Measurements from ENCODE around the gene NXPH1.

Gene NXPH1

DNA sequence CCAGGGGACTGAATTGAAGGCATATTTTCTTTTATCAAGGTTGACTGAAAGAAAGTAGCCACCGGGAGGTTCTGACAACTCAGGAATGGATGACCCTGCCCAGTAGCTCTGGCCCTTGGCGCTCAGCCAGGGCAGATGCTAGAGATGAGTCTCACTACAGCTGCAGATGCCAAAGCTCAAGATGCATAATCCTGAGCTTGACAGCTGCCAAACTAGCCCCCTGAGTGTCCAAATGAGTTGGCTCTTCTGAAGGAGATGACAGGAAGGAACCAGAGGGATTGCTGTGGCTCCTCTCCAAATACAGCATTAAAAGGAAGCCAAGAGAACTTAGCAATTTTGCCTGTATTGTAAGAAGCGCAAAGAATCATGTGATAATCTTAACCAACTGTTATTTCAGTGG lies 78.4 kb downstream of the NXPH1 start:
- H3K9me3 ChIP-seq (ENCODE audit: control insufficient read depth, low read length), result no peaks in the 10 kb centered on the region
- no peak overlapping the region for H3K9ac ChIP-seq
- no peaks in the 10 kb centered on the region for H3K4me1 ChIP-seq
- H3K4me2 ChIP-seq (ENCODE audit: low read length), result no peak overlapping the region
- TF ChIP-seq, protein P1, sequence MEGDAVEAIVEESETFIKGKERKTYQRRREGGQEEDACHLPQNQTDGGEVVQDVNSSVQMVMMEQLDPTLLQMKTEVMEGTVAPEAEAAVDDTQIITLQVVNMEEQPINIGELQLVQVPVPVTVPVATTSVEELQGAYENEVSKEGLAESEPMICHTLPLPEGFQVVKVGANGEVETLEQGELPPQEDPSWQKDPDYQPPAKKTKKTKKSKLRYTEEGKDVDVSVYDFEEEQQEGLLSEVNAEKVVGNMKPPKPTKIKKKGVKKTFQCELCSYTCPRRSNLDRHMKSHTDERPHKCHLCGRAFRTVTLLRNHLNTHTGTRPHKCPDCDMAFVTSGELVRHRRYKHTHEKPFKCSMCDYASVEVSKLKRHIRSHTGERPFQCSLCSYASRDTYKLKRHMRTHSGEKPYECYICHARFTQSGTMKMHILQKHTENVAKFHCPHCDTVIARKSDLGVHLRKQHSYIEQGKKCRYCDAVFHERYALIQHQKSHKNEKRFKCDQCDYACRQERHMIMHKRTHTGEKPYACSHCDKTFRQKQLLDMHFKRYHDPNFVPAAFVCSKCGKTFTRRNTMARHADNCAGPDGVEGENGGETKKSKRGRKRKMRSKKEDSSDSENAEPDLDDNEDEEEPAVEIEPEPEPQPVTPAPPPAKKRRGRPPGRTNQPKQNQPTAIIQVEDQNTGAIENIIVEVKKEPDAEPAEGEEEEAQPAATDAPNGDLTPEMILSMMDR (IDR thresholded peaks at IDR 0.05), result no peak
- H3K36me3 ChIP-seq (ENCODE audit: control insufficient read depth, insufficient read depth, low read length), result no peaks in the 10 kb centered on the region
- no peak overlapping the region for H2AFZ ChIP-seq
- no peaks in the 10 kb centered on the region for H3K79me2 ChIP-seq
- H3K4me3 ChIP-seq (ENCODE audit: low read depth, low read length), result no peak overlapping the region
- no peak overlapping the region for H3K27ac ChIP-seq
- H3K27me3 ChIP-seq (ENCODE audit: control insufficient read depth, insufficient read depth, low read length), result no peaks in the 10 kb centered on the region

GRCh38 chr7:8514781-8515519 lies 81.5 kb downstream of the NXPH1 start:
- TF ChIP-seq, protein P1 (IDR thresholded peaks at IDR 0.05), result no peak

DNA sequence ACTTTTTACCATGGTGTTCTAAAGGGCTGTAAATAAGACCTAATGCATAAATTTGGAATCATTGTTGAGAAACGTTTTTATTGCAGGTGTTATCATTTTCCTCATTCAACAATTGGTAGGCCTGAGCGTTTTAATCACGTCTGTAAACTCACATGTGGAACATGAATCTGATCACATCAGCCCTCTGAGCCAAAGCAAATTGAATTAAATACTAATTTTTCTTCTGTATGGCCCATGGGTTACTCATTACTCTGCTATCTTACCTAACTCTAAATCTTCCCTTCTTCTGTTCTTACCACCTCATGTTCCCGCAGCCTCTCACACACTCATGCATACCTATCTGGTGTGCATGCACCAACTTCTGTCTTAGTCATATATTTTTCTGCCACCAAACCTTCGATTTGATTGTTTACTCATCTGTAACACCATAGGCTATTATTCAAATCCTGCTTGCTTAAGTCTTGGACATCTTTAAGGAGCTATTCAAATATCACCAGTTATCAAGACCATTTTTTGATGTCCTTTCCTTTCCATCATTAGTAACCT lies 82.3 kb downstream of the NXPH1 start:
- H3K27ac ChIP-seq, result no peak overlapping the region

More at GRCh38 chr7:8514781-8515519, 81.5 kb downstream of the NXPH1 start:
- H2AFZ ChIP-seq, result no peak overlapping the region
- H3K27ac ChIP-seq, result no peak overlapping the region
- H3K9me3 ChIP-seq (ENCODE audit: control insufficient read depth, low read length), result no peaks in the 10 kb centered on the region
- H3K4me1 ChIP-seq, result no peaks in the 10 kb centered on the region
- H3K4me3 ChIP-seq (ENCODE audit: low read depth, low read length), result no peak overlapping the region
- no peak overlapping the region for H3K9ac ChIP-seq
- H3K4me2 ChIP-seq (ENCODE audit: low read length), result no peak overlapping the region
- H3K27me3 ChIP-seq (ENCODE audit: control insufficient read depth, insufficient read depth, low read length), result no peaks in the 10 kb centered on the region
- no peaks in the 10 kb centered on the region for H3K36me3 ChIP-seq (ENCODE audit: control insufficient read depth, insufficient read depth, low read length)
- no peaks in the 10 kb centered on the region for H3K79me2 ChIP-seq

GRCh38 chr7:8516976-8517375 lies 83.6 kb downstream of the NXPH1 start:
- TF ChIP-seq, protein P1 (IDR thresholded peaks at IDR 0.05), result no peak
- Histone ChIP-seq H3K4me3 (ENCODE audit: low read depth, low read length) (no peak overlapping the region), H3K4me2 (ENCODE audit: low read length) (no peak overlapping the region), H2AFZ (no peak overlapping the region), H3K9me3 (ENCODE audit: control insufficient read depth, low read length) (no peaks in the 10 kb centered on the region), H3K79me2 (no peaks in the 10 kb centered on the region), H3K9ac (no peak overlapping the region), H3K27ac (no peak overlapping the region), H3K27me3 (ENCODE audit: control insufficient read depth, insufficient read depth, low read length) (no peaks in the 10 kb centered on the region), H3K36me3 (ENCODE audit: control insufficient read depth, insufficient read depth, low read length) (no peaks in the 10 kb centered on the region), H3K4me1 (no peaks in the 10 kb centered on the region)

More for the DNA sequence above, 82.3 kb downstream of the NXPH1 start:
- Histone ChIP-seq H3K4me1 (no peaks in the 10 kb centered on the region), H3K9ac (no peak overlapping the region), H3K27me3 (ENCODE audit: control insufficient read depth, insufficient read depth, low read length) (no peaks in the 10 kb centered on the region), H3K4me2 (ENCODE audit: low read length) (no peak overlapping the region), H3K79me2 (no peaks in the 10 kb centered on the region), H2AFZ (no peak overlapping the region), H3K4me3 (ENCODE audit: low read depth, low read length) (no peak overlapping the region), H3K36me3 (ENCODE audit: control insufficient read depth, insufficient read depth, low read length) (no peaks in the 10 kb centered on the region), H3K9me3 (ENCODE audit: control insufficient read depth, low read length) (no peaks in the 10 kb centered on the region)
- TF ChIP-seq, protein P1 (IDR thresholded peaks at IDR 0.05), result no peak

DNA sequence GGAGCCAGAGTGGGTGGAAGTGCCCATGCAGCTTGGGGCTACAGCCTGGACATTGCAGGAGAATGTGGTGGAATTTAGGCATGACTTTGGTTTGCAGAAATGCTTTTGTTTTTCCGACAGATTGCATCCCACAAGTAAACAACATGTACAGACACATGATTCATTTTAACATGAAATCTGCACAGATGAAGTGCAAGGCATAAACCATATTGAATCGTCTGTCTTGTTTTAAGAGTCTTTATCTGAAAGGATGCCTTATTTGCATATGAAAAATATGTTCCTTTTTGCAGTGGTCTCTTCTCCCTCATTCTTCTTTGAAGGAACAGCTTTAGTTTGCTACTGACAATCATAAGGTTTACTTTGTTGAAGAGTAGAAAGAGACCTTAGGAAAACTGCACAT lies 94.9 kb downstream of the NXPH1 start:
- no peaks in the 10 kb centered on the region for H3K4me1 ChIP-seq
- H3K9ac ChIP-seq, result no peak overlapping the region
- no peak overlapping the region for H3K4me3 ChIP-seq (ENCODE audit: low read depth, low read length)
- no peak overlapping the region for H3K27ac ChIP-seq
- H3K36me3 ChIP-seq (ENCODE audit: control insufficient read depth, insufficient read depth, low read length), result no peaks in the 10 kb centered on the region
- no peaks in the 10 kb centered on the region for H3K79me2 ChIP-seq
- H3K9me3 ChIP-seq (ENCODE audit: control insufficient read depth, low read length), result no peaks in the 10 kb centered on the region
- no peak overlapping the region for H3K4me2 ChIP-seq (ENCODE audit: low read length)
- no peak overlapping the region for H2AFZ ChIP-seq
- no peaks in the 10 kb centered on the region for H3K27me3 ChIP-seq (ENCODE audit: control insufficient read depth, insufficient read depth, low read length)
- TF ChIP-seq, protein P1 (IDR thresholded peaks at IDR 0.05), result no peak

Data from parathyroid adenoma (tissue), 2 donors.